HuH-7 (cell line): Measurements from ENCODE around the gene ACAP2.

Experiments used
- DNase-seq: peaks from one replicate; pipeline ENCODE4 v3.0.0; 2011; ENCODE audit warnings: low spot score

Gene ACAP2

GRCh38 chr3:195258449-195259153 is 184.2 kb downstream of the ACAP2 start:
- DNase-seq, result peak; percentile 42

DNA sequence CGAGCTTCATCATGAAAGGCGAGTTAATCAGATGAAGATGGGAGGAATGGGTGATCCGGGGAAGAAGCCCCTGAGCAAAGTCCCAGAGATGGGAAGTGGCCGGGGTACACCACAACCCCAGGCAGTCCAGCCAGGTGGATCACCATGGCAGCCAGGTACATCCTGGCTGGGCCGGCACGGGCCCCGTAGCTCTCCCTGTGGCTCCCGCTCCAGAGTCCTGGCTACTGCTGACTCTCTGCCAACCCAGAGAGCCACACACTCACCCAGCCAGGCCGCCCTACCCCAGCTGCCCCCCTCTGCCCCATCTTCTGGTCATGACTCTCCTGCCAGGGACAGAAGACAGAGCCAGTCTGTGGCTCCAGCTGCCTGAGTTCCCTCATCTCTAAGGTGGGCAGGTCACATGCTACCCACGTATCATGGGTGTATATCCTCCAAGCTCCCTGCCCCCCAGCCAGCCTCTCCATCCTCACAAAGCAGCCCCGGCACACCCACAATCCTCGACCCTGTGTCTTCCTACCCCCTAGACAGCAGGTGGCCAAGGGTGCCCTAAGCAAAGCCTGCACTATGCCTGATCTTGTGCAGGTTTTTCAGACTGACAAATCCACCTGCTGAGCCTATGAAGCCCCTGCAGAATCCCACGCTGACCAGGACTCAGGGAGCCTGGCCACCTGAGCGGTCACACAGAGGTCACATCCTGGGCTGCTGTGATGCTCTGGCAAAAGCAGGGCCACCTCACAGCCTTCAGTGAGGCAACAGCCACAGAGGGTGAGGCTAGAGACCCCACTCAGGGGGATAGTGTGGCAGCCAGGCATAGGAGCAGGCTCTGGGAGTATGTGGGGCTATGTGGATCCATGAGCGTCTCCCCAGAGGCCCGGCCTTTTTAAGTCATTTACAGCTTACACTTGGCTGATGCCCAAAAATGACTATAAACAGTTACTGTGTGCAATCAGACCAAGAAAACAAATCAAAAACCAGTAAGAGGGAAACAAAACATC is 185.1 kb downstream of the ACAP2 start:
- no peak for DNase-seq

DNA sequence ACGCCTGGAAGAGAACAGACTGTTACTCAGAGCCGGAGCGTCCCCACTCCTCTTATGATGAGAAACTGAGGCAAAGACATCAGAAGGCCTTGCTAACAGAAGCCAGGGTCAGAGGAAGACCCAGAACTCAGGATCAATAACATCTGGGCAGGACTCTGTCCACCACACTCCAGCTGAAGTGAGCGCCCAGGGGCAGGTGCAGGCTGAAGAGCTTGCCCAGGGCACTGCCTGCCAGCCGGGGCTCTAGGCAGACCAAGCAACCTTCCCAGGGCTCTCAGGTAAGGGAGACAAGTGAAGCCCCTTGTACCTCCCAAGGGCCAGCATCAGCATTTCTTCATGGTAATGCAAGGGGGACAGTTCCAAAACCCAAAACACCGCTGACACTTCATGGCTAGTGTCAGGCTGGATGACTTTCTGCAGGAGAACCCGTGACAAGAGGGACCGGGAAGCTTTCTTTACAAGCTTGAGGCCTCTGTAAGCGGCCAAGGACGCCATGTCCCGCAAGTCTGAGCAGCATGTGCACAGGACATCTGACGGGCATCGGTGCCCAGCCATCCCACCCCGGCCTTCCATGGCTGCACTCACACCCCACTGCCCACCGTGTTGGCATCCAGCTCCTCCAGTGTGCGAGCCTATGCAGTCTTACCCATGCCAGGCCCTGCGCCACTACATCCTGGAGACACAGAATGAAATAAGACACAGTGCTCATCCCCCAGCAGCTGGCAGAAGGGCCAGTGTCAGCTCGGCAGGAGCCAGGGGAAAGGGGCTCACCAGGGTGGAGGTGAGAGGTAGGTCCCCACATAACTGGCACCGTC is 186.0 kb downstream of the ACAP2 start:
- DNase-seq, result no peak

- no peak for DNase-seq
Observed at GRCh38 chr3:195255571-195256501, 187.0 kb downstream of the ACAP2 start.

GRCh38 chr3:195255176-195255500 is 187.7 kb downstream of the ACAP2 start:
- DNase-seq, result no peak

DNA sequence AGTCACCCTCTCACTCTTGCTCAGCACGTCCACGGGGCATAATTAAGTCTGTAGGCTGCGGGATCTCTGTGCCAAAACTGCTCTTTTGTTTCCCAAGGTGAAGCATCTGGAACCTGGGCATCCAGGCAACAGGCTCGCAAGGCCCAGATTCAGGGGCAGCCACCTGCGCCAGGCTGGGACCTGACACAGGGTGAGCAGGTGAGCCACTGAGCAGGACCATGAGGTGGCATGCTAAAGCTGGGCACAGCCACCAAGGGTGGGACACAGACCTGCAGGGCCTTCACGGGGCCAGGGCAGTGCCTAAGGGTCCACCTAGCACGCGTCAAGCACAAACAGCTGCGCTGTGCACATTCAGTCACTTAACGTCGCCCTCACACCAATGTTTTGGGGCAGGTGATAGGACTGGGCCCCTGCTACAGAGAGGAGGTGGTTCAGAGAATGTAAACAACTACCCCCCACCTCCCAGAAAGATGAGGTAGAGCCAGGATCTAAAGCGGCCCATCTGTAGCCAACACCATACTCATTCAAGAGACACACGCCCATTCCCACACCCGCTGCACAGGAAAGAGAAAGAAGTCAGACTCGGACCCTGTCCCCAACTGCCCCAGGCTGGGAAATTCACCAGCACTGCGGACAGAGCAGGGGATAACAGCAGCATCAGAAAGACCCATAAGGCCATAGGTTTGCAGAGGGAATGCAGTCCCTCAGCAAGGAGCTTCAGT is 188.2 kb downstream of the ACAP2 start:
- DNase-seq, result no peak

- no peak for DNase-seq
Observed at GRCh38 chr3:195253923-195254432, 188.8 kb downstream of the ACAP2 start.

- DNase-seq, result no peak
Observed at GRCh38 chr3:195251336-195252065, 191.3 kb downstream of the ACAP2 start.

GRCh38 chr3:195250473-195251251 is 192.2 kb downstream of the ACAP2 start:
- no peak for DNase-seq

- DNase-seq, result no peak
Observed at GRCh38 chr3:195249858-195250464, 192.9 kb downstream of the ACAP2 start.

- no peak for DNase-seq
Observed at GRCh38 chr3:195249057-195249770, 193.6 kb downstream of the ACAP2 start.

GRCh38 chr3:195248281-195248680 is 194.5 kb downstream of the ACAP2 start:
- DNase-seq, result no peak

- DNase-seq, result no peak
Observed at GRCh38 chr3:195247863-195248189, 195.0 kb downstream of the ACAP2 start.

DNA sequence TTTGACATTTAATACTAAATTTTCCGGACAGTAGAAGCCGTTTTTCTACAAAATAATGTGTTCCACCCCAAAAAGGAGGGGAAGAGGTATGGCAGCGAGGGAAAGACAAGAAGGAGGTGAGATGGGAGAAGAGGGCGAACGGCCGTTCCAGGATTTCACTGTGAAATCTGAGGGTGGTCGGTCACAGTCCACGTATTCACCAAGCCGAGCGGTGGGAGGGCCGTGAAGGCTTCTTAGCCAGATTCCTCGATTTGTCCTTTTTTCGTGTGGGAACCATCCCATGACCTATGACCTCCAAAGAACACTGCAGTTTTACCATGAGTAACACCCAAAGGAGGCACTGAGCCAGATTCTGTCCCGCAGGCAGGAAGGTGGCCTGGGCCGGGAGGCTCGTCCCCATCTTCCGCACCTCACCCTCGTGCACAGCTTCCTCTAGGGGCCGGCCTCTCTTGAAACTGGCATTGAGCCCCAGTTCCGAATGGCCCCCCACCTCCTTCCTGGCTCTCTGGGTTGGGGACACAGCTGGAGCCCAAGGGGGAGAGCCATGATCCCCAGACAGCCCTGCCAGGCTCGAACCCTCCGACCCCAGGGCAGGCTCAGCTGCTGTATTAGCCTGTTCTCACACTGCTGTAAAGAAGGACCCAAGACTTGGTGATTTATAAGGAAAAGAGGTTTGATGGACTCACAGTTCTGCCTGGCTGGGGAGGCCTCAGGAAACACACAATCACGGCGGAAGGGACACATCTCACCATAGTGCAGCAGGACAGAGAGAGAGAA is 195.5 kb downstream of the ACAP2 start:
- DNase-seq, result no peak

GRCh38 chr3:195246581-195246995 is 196.2 kb downstream of the ACAP2 start:
- no peak for DNase-seq

- DNase-seq, result no peak
Observed at GRCh38 chr3:195245531-195245951, 197.3 kb downstream of the ACAP2 start.
